ENCODE measurements around the gene C12orf60. TPM values are rescaled to one million over a fixed set of nuclear protein-coding genes. Genes with fewer than 3 reads are reported as not detected.

The C12orf60 gene
- total and polyA plus RNA-seq, 8 donors: 0.81 to 3.7 (median 2.7) TPM

DNA sequence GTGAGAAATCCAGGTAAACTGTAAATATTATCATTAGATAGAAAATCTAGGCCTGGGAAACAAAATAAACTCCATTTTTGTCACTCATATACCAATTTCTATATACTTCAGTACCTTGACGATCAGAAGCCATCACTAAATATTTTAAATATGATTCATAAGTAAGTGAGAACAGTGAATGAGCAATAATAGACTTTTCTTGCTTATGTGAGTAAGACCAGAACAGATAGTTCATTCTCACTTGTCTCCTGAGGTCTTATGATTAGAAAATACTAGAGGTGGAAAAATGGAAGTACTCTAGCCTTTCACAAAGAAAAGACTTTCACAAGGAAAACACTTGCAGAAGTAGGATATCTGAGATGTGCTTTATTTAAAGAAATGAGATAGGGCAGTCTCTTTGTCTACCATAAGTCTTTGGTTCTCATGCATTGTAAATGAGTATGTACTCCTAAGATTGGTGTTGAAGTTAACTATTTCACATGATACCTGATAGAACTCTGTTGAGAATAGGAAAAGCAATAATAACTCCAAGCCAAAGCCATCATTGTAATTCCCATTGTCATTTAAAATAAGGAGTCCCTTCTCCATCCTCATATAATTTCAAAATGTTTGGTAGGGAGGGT, 20.7 kb downstream of the C12orf60 start:
- no peak for ATAC-seq

DNA sequence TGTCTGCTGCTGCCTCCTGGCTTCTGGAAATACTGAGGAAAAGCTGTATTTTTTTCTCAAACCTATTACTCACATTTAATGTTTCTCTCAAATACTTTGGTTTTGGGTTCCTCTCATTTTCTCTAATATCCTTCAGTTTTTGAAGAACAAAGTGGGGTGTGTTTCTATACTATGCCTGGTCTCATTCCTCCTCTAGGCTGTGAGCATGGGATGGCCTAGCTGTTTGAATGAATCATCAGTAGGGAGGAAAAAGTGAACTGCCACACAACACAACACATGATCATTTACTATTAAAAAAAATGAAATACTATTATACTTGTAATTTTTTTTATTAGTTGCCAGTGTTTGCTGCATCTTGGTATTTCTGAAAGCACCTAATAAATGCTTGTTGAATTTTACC, 21.8 kb downstream of the C12orf60 start:
- ATAC-seq: no peak
- no peak overlapping the region for H3K27ac ChIP-seq
- no peaks in the 10 kb centered on the region for H3K9me3 ChIP-seq
- H3K4me1 ChIP-seq: no peaks in the 10 kb centered on the region
- H3K36me3 ChIP-seq: no peaks in the 10 kb centered on the region
- DNase-seq: no peak
- no peak for TF ChIP-seq CTCF (IDR thresholded peaks at IDR 0.05)
- intact Hi-C loops (cut with DNase I): no loop called here
- H3K4me3 ChIP-seq: no peak overlapping the region
- H3K27me3 ChIP-seq: no peaks in the 10 kb centered on the region

More for the DNA sequence above, 20.7 kb downstream of the C12orf60 start:
- H3K27ac ChIP-seq: no peak overlapping the region
- no peak for TF ChIP-seq CTCF (IDR thresholded peaks at IDR 0.05)
- H3K27me3 ChIP-seq: no peaks in the 10 kb centered on the region
- H3K9me3 ChIP-seq: no peaks in the 10 kb centered on the region
- no peak for DNase-seq
- H3K4me3 ChIP-seq: no peak overlapping the region
- intact Hi-C loops (cut with DNase I): no loop called here
- no peaks in the 10 kb centered on the region for H3K4me1 ChIP-seq
- no peaks in the 10 kb centered on the region for H3K36me3 ChIP-seq

GRCh38 chr12:14826491-14826890, 23.0 kb downstream of the C12orf60 start:
- DNase-seq: peak in 1 of 4 donors; percentile 17
- Histone ChIP-seq H3K4me3 (no peak overlapping the region), H3K27me3 (no peaks in the 10 kb centered on the region), H3K4me1 (no peaks in the 10 kb centered on the region), H3K27ac (no peak overlapping the region), H3K36me3 (no peaks in the 10 kb centered on the region), H3K9me3 (no peaks in the 10 kb centered on the region)
- intact Hi-C loops (cut with DNase I): no loop called here
- TF ChIP-seq CTCF (IDR thresholded peaks at IDR 0.05): no peak
- ATAC-seq: no peak

DNA sequence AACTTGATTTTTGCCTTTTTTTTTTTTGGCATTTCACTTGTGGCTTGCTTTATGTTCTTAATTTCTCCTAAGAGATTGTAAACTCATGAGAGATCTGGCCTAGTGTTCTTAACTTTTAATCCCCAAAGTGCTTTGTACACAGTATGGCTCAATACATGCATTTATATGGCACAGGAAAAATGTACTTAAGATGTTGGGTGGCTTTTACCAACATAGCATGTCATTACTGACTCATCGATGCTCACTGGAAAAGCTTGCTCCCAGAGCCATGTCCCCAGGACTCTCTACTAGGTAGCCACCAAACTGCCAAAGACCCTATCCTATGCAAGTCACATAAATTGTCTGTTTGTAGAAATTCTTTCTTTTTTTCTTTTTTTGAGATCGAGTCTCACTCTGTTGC, 23.6 kb downstream of the C12orf60 start:
- H3K4me1 ChIP-seq: no peaks in the 10 kb centered on the region
- DNase-seq (no peak), ATAC-seq (no peak)
- no peak overlapping the region for H3K27ac ChIP-seq
- no peaks in the 10 kb centered on the region for H3K9me3 ChIP-seq
- no peaks in the 10 kb centered on the region for H3K27me3 ChIP-seq
- no peaks in the 10 kb centered on the region for H3K36me3 ChIP-seq
- intact Hi-C loops (cut with DNase I): no loop called here
- no peak overlapping the region for H3K4me3 ChIP-seq
- TF ChIP-seq CTCF (IDR thresholded peaks at IDR 0.05): no peak

- H3K4me3 ChIP-seq: no peak overlapping the region
- intact Hi-C loops (cut with DNase I): no loop called here
- no peaks in the 10 kb centered on the region for H3K36me3 ChIP-seq
- DNase-seq (no peak), ATAC-seq (no peak)
- no peaks in the 10 kb centered on the region for H3K4me1 ChIP-seq
- H3K27ac ChIP-seq: no peak overlapping the region
- TF ChIP-seq CTCF (IDR thresholded peaks at IDR 0.05): no peak
- H3K9me3 ChIP-seq: no peaks in the 10 kb centered on the region
- H3K27me3 ChIP-seq: no peaks in the 10 kb centered on the region
Observed at GRCh38 chr12:14828892-14829291, 25.4 kb downstream of the C12orf60 start.
